Hematopoietic multipotent progenitor cell treated with erythropoietin and hydrocortisone succinate and interleukin-3 and kit ligand, for 8 days (in vitro differentiated cells): ENCODE data around the gene SHMT2.
A peak's percentile ranks its signal among the peaks of the same experiment; 100 is the strongest.
"Not testable (repeated sequence)": the region's sequence is repeated elsewhere in the genome, so short reads cannot be mapped to it uniquely, and the experiment has no call there.

ENCODE experiments used
- DNase-seq: peaks from one replicate; pipeline ENCODE4 v3.0.0-alpha.2; 2015

The SHMT2 gene

DNA sequence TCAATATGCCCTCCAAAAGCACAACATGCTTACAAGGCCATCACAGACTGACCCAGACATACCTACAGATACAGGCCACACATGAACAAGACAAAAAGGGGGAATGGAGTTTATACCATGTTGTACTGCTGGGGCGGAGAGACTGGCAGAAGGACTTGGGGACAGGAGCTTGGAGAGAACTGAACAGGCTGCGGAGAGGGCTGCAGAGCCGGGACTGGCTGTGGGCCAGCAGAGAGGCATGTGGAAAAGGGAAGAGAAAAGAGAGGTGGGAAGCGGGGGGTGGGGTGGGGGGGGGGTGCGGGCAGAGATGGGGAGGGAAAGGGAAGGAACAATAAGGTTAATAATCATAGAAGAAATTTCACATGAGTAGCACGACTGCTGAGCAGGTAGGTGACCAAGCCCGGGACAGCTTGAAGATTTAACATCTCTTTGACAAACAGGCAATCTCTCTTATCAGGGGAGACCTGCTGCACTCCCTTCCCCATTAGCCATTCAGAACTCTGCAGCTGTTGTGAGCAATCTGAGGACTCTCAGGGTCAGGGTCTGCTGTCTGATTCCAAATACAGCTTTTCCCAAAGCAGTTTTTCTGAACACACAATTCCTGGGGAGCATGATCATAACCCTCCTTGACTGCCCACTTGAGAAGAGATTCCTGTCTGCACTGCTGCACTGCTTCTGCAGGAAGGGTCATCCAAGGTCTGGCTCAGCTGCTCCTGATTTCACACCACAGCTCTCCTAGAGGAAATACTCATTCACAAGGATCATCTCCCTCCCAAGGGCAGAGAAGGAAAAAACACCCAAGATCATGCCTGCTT is 43.0 kb downstream of the SHMT2 start:
- no peak for DNase-seq

DNA sequence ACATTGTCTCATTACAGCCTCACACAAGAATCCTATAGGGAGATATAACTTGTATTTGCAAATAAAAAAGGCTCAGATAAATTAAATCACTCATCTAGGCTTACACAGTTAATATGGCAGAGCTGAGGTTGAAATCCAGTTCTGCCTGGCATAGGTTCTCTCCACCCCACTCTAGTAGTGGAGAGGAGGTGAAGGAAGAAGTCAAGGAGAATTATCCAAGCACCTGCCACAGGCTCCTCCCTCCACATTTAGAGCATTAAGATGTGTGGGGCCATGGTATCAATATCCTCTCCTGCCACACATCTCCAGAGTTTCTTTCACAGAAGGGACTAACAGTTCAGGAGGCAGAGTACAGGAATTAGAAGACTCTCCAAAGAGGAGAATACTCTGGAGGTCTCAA is 44.0 kb downstream of the SHMT2 start:
- no peak for DNase-seq

DNA sequence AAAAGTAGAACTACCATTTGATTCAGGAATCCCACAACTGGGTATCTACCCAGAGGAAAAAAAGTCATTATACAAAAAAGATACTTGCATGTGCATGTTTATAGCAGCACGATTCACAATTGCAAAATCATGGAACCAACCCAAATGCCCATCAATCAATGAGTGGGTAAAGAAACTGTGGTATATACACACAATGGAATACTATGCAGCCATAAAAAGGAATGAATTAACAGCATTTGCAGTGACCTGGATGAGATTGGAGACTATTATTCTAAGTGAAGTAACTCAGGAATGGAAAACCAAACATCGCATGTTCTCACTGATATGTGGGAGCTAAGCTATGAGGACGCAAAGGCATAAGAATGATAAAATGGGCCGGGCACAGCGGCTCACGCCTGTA is 46.7 kb downstream of the SHMT2 start:
- not testable (repeated sequence) for DNase-seq

GRCh38 chr12:57276935-57277563 is 47.5 kb downstream of the SHMT2 start:
- peak; percentile 56 for DNase-seq

DNA sequence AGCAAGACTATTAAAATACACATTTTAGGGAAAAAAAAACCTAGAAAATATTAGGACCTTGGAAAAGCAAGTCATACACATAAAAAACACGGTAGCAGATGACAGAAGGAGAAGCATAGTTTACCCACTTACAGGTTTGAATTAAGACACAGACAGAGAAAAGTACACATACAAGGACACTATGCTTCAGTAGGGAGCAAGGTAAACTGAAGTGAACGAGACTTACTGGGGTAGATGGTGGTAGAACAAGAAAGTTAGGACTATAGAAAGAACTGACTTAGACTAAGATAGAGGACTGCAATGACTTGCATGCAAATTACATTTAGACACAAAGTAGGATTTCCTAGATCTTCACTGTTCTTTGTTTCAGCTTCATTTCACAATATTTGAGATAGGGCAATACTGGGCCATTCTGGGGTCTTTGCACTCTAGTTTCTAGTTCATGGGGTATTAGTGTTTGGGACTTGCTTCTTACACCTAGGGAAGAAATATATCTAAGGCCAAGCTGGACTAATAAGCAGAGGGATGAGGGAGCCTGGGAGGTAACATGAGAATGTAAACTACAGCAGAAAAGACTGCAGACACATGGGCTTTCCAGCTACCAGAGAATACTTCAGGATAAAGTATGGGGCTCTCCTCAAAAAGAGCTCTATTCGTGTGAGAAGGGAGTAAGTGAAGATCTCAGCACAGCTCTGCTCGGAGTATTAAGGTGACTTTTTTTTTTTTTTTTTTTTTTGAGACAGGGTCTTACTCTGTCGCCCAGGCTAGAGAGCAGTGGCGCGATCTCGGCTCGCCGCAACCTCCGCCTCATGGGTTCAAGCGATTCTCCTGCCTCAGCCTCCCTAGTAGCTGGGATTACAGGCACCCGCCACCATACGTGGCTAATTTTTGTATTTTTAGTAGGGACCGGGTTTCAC is 49.2 kb downstream of the SHMT2 start:
- DNase-seq = no peak

GRCh38 chr12:57280211-57281062 is 50.9 kb downstream of the SHMT2 start:
- DNase-seq = peak; percentile 37

GRCh38 chr12:57282073-57282472 is 52.6 kb downstream of the SHMT2 start:
- not testable (repeated sequence) for DNase-seq
